ENCODE data around the gene GJA3. TPM values are rescaled to one million over a fixed set of nuclear protein-coding genes. Genes with fewer than 3 reads are reported as not detected.

GJA3 gene
- total RNA-seq, 1 experiment from 2014 or later = 0.92 TPM

DNA sequence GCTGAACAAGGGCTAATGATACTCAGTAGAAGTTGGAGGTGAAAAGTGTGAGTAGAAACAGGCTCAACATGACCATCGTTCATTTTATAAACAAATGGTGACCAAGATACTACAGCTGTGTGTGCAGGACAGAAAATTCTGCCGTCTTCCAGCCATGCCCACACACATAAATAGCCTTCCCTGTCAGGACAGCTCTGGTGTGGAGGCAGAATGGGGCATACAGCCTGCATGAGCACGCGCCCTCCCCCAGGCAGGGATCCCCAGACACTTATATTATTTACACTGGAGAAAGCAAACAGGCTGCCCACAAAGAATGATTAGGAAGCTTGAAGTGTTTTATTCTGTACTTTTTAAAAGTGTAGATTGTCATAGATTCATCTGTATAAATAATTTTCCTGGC lies 20.4 kb downstream of the GJA3 start:
- Histone ChIP-seq H3K23me2 (ENCODE audit: insufficient read length, low read depth, low read length, poor library complexity, severe bottlenecking) (no peaks in the 10 kb centered on the region), H3K23ac (ENCODE audit: insufficient read length, low read depth, low read length) (no peak overlapping the region), H3K4ac (ENCODE audit: low read depth, low read length) (no peak overlapping the region), H4K5ac (ENCODE audit: insufficient read length, low read depth, low read length) (no peak overlapping the region), H4K91ac (ENCODE audit: insufficient read length, low read depth, low read length) (no peak overlapping the region), H4K20me1 (ENCODE audit: control insufficient read depth, insufficient read depth, insufficient read length) (no peaks in the 10 kb centered on the region), H3K27ac (ENCODE audit: insufficient read length, low read depth, low read length) (no peak overlapping the region), H4K8ac (replicated peaks; ENCODE audit: insufficient read length, low read depth, low read length) (no peak overlapping the region), H2AK5ac (ENCODE audit: insufficient read length, low read length) (no peak overlapping the region), H2BK15ac (ENCODE audit: low read depth, low read length) (no peak overlapping the region), H2BK12ac (ENCODE audit: insufficient read length, low read depth, low read length) (no peak overlapping the region), H3K9ac (ENCODE audit: extremely low read depth, insufficient read length, low read length) (no peak overlapping the region), H3K4me2 (ENCODE audit: insufficient read depth, insufficient read length, low read length) (no peak overlapping the region), H3K9me3 (ENCODE audit: control insufficient read depth, low read depth, low read length) (no peaks in the 10 kb centered on the region), H2BK20ac (ENCODE audit: low read depth, low read length, poor library complexity, severe bottlenecking) (no peak overlapping the region), H3K56ac (ENCODE audit: insufficient read length, low read depth, low read length) (no peak overlapping the region), H2BK5ac (ENCODE audit: insufficient read length, low read length) (no peak overlapping the region), H3K14ac (ENCODE audit: insufficient read depth, low read length) (no peak overlapping the region), H3K4me1 (ENCODE audit: insufficient read depth, low read length) (no peaks in the 10 kb centered on the region), H3K79me2 (ENCODE audit: insufficient read depth, low read length) (no peaks in the 10 kb centered on the region), H3T11ph (ENCODE audit: low read length) (no peak overlapping the region), H3K79me1 (ENCODE audit: insufficient read depth, low read depth, low read length, poor library complexity, severe bottlenecking) (no peaks in the 10 kb centered on the region), H2BK120ac (ENCODE audit: low read depth, low read length, poor library complexity, severe bottlenecking) (no peak overlapping the region), H3K27me3 (ENCODE audit: insufficient read depth, low read length) (no peaks in the 10 kb centered on the region), H3K18ac (ENCODE audit: insufficient read length, low read depth, low read length) (no peak overlapping the region), H2AFZ (ENCODE audit: low read length) (no peak overlapping the region)
- no peaks in the 10 kb centered on the region for H3K36me3 Mint-ChIP-seq (ENCODE audit: insufficient read depth in 1 of 3, low read depth in 3 of 3)
- no peak overlapping the region for H3K4me3 Mint-ChIP-seq
- H3K4me1 Mint-ChIP-seq = peaks cover 0 to 6% of the 10 kb centered on the region in 2 experiments; a peak in 2 of 4 replicates
- no CpG with 5 or more reads among the region's 4 CpGs for WGBS (ENCODE audit: extremely low coverage, insufficient read length, low lambda C conversion rate)
- H3K27me3 Mint-ChIP-seq (ENCODE audit: low read depth) = peaks cover 33% of the 10 kb centered on the region
- no peak for DNase-seq
- H3K9me3 Mint-ChIP-seq = no peaks in the 10 kb centered on the region
- no peak for TF ChIP-seq CTCF (conservative IDR thresholded peaks at IDR 0.05)
- H3K27ac Mint-ChIP-seq = no peak overlapping the region
